CD1c-positive myeloid dendritic cell (primary cell): ENCODE measurements around the gene DHX15.

Source experiments
- DNase-seq: peaks from one replicate; pipeline ENCODE4 v3.0.0-alpha.2; 2016; ENCODE audit errors: extremely low spot score

DHX15 gene

GRCh38 chr4:24482871-24483270, 101.5 kb downstream of the DHX15 start:
- DNase-seq = no peak

- DNase-seq = no peak
Measured at GRCh38 chr4:24477919-24478318, 106.4 kb downstream of the DHX15 start.
